DMS79 (cell line): ENCODE measurements around the gene NDUFA6.

Source experiments
- DNase-seq: peaks from one replicate; lab custom pipeline; 2025; lab: John Stamatoyannopoulos, UW

NDUFA6 gene

GRCh38 chr22:42070517-42071422 is 19.8 kb downstream of the NDUFA6 start, which contains the start of gene NAGA:
TSS of gene NAGA (minus strand) at chr22:42070812. CDS start at chr22:42070297, 515 bp downstream.
- DNase-seq = peak; percentile 89

GRCh38 chr22:42069801-42070516 is 20.6 kb downstream of the NDUFA6 start:
- DNase-seq = peak; percentile 25

GRCh38 chr22:42068291-42068690 is 22.3 kb downstream of the NDUFA6 start:
- DNase-seq = no peak

- no peak for DNase-seq
These were observed 22.8 kb downstream of the NDUFA6 start for GRCh38 chr22:42067671-42068251.

GRCh38 chr22:42066937-42067336 is 23.6 kb downstream of the NDUFA6 start:
- DNase-seq = no peak

- DNase-seq = peak; percentile 48
These were observed 24.3 kb downstream of the NDUFA6 start for GRCh38 chr22:42066126-42066761.

- DNase-seq = no peak
These were observed 25.0 kb downstream of the NDUFA6 start for GRCh38 chr22:42065438-42066125.

GRCh38 chr22:42064629-42065028 is 25.9 kb downstream of the NDUFA6 start:
- no peak for DNase-seq

GRCh38 chr22:42062506-42063170 is 27.9 kb downstream of the NDUFA6 start:
- DNase-seq = no peak

- DNase-seq = no peak
These were observed 29.5 kb downstream of the NDUFA6 start for GRCh38 chr22:42061041-42061440.

- no peak for DNase-seq
These were observed 30.1 kb downstream of the NDUFA6 start for GRCh38 chr22:42060489-42060888.

GRCh38 chr22:42056757-42057511 is 33.6 kb downstream of the NDUFA6 start:
- no peak for DNase-seq

GRCh38 chr22:42052765-42053164 is 37.8 kb downstream of the NDUFA6 start:
- no peak for DNase-seq

GRCh38 chr22:42050641-42051180 is 39.9 kb downstream of the NDUFA6 start:
- no peak for DNase-seq

- no peak for DNase-seq
These were observed 48.8 kb downstream of the NDUFA6 start for GRCh38 chr22:42041784-42042183.

GRCh38 chr22:42039271-42039670 is 51.3 kb downstream of the NDUFA6 start:
- no peak for DNase-seq
